ENCODE data around the gene NET1. TPM values are rescaled to one million over a fixed set of nuclear protein-coding genes. Genes with fewer than 3 reads are reported as not detected.

The NET1 gene
- polyA plus RNA-seq, 2 of the 4 experiments (the other 2 are of a cell fraction), result 42.9 to 132 TPM

DNA sequence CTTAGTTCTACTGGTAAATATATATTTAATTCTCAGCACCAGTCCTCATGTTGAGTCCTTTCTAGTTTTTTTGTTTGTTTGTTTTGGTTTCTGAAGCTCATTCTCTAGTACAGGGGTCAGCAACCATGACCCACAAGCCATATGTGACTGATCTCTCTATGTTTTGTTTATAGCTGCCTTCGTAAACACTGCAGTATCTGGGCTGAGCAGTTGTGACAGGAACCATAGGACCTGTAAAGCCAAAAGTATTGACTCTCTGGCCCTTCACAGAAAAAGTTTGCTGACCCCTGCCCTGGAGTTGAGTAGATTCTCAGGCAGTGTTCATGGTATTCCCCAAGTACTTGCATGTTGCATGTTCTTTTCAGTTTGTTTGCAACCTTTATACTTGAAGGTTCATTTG is 20.8 kb downstream of the NET1 start:
- WGBS (ENCODE audit: missing lambda C conversion rate), result 63% methylated on average over 1 of the region's 1 CpG
- Histone ChIP-seq H3K4me2 (peak overlapping the region; percentile 60), H3K9me3 (peaks cover 5% of the 10 kb centered on the region; the same call in 2 of the 3 replicates), H3K27ac (peak overlapping the region; percentile 57 to 75), H3K4me3 (no peak overlapping the region; the same call in 2 of the 3 replicates), H3K4me1 (peaks cover 27% of the 10 kb centered on the region)
- ATAC-seq (peak in 1 of 2 experiments; percentile 47; a peak in 2 of 6 replicates), FAIRE-seq (no peak), DNase-seq (ENCODE audit: low read depth in 1 of 2, low spot score in 1 of 2) (no peak)
- no peak for TF ChIP-seq PBX3 (IDR thresholded peaks at IDR 0.05)
- no peak for TF ChIP-seq NPAS2 (CRISPR knock-in tag; IDR thresholded peaks at IDR 0.05; ENCODE audit: borderline replicate concordance)
- no peak for TF ChIP-seq REST (IDR thresholded peaks at IDR 0.05)
- no peak for TF ChIP-seq EHF (CRISPR knock-in tag; IDR thresholded peaks at IDR 0.05)
- TF ChIP-seq JUN (IDR thresholded peaks at IDR 0.05), result no peak
- TF ChIP-seq BHLHE40 (IDR thresholded peaks at IDR 0.05; ENCODE audit: low read depth, low read length), result no peak
- TF ChIP-seq EP300 (IDR thresholded peaks at IDR 0.05), result no peak
- no peak for TF ChIP-seq FOSL2 (IDR thresholded peaks at IDR 0.05)
- TF ChIP-seq FOSL2 (CRISPR knock-in tag; IDR thresholded peaks at IDR 0.05), result no peak
- no peak for TF ChIP-seq CHD2 (IDR thresholded peaks at IDR 0.05; ENCODE audit: low read length, partially characterized antibody)
- no peak for TF ChIP-seq FOXS1 (CRISPR knock-in tag; IDR thresholded peaks at IDR 0.05)
- no peak for TF ChIP-seq RFX5 (IDR thresholded peaks at IDR 0.05)
- TF ChIP-seq MAFK (IDR thresholded peaks at IDR 0.05; ENCODE audit: partially characterized antibody), result no peak
- POLR2A ChIA-PET, result no interaction called here
- CTCF ChIA-PET, result interaction anchor here (0.6 to 4.5 kb wide), 21 partner anchors 8 to 652 kb away, joined by 3 to 67 read pairs (median 4); no protein-coding TSS in a partner anchor

DNA sequence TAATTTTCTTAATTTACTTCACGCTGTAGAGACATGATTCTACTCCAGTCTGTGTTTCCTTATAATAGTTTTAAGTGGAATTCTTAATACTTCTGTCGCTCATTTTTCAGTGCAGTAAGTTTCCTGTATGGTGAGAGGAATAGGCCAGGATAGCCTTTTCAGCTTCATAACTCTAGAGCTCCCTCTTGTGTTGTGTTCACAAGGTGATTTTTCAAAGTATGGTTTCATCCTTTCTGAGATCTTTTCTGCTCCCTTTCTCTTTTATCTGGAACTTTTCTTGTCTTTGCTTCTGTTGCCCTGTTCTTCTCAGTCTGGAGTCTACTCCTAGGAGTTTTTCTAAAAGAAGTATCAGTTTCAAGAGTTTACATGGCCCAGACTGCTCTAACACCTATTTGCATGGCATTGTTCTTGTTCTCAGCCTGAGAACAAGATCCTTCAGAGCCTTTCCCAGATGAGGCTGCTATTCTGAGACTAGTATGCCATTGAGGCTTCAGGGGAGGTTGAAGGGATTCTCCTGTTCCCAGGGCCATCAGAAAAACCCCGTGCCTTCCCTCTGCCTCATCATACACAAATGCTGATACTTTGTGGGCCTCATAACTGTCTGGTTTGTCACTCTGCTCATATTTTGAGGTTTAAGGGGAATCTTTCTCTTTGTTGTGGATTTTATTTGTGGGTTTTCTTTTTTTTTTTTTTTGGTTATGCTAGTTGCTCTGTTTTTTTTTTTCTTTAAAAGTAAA is 21.8 kb downstream of the NET1 start:
- TF ChIP-seq CTCF (IDR thresholded peaks at IDR 0.05), result peak; percentile 96
- peak; percentile 92 for TF ChIP-seq SMC3 (IDR thresholded peaks at IDR 0.05)
- peak; percentile 88 to 93 for TF ChIP-seq RAD21 (conservative IDR thresholded peaks at IDR 0.05 in 1 of 2, IDR thresholded peaks at IDR 0.05 in 1 of 2)
- no peak for TF ChIP-seq ATOH8 (CRISPR knock-in tag; IDR thresholded peaks at IDR 0.05; ENCODE audit: low read depth)
- no peak overlapping the region for H3K4me3 ChIP-seq
- DNase-seq (ENCODE audit: low read depth in 1 of 2, low spot score in 1 of 2) (peak; percentile 40 to 73), ATAC-seq (peak; percentile 94), FAIRE-seq (peak; percentile 92)
- H3K4me1 ChIP-seq, result peaks cover 26% of the 10 kb centered on the region
- peak overlapping the region; percentile 75 to 78 for H3K27ac ChIP-seq
- H3K9me3 ChIP-seq, result peaks cover 5% of the 10 kb centered on the region; the same call in 2 of the 3 replicates
- WGBS (ENCODE audit: missing lambda C conversion rate), result 3% methylated on average over 3 of the region's 3 CpGs
- POLR2A ChIA-PET, result no interaction called here
- peak overlapping the region; percentile 60 for H3K4me2 ChIP-seq
- CTCF ChIA-PET, result interaction anchor here (0.6 to 4.5 kb wide), 38 partner anchors 9 to 653 kb away, joined by 3 to 67 read pairs (median 4); no protein-coding TSS in a partner anchor
